Left ventricle myocardium inferior (tissue), 1 donor: Measurements from ENCODE around the gene MACF1. TPM values are rescaled to one million over a fixed set of nuclear protein-coding genes. Genes with fewer than 3 reads are reported as not detected.

Experiments used
- DNase-seq: peaks from one replicate; pipeline ENCODE4 v3.0.0-alpha.2; 2020
- H3K27ac ChIP-seq: fragments of 200-600 bp; replicated peaks from 2 replicates; pipeline ENCODE4 v1.8.0; 2021
- H3K27me3 ChIP-seq: fragments of 200-600 bp; 2 replicates; pipeline ENCODE4 v1.8.0; 2021; ENCODE audit warnings: low read depth
- H3K36me3 ChIP-seq: fragments of 200-600 bp; 2 replicates; pipeline ENCODE4 v1.8.0; 2021
- H3K4me1 ChIP-seq: fragments of 200-600 bp; 2 replicates; pipeline ENCODE4 v1.8.0; 2021
- H3K4me3 ChIP-seq: fragments of 200-600 bp; 2 replicates; pipeline ENCODE4 v1.8.0; 2021; ENCODE audit warnings: mild to moderate bottlenecking, moderate library complexity
- H3K9me3 ChIP-seq: fragments of 200-600 bp; replicated peaks from 2 replicates; pipeline ENCODE4 v1.8.0; 2021
- intact Hi-C: fragments of 100-400 bp; cut with micrococcal nuclease; formaldehyde crosslinking; loops from one replicate; pipeline ENCODE4 v1.11.0; 2022
- total RNA-seq: library from RNA; stranded (reverse); fragmentation: NEBNext Ultra II Directional; extraction: Animal tissue kit (Norgen Biotek cat#: 25700); gene quantifications from one replicate; pipeline ENCODE4 v1.2.1, GENCODE V29; 2021
- TF ChIP-seq, protein P1 (sequence below): fragments of 200-600 bp; IDR thresholded peaks from 2 replicates; pipeline ENCODE4 v1.8.0; 2021; ENCODE audit warnings: antibody characterized with exemption, mild to moderate bottlenecking, borderline replicate concordance
- donor health status: DM: no; HTN: yes; CAD: no; lungs with severe emphysema.

The MACF1 gene
- total RNA-seq, 1 donor from 2014 or later, result 181 TPM

DNA sequence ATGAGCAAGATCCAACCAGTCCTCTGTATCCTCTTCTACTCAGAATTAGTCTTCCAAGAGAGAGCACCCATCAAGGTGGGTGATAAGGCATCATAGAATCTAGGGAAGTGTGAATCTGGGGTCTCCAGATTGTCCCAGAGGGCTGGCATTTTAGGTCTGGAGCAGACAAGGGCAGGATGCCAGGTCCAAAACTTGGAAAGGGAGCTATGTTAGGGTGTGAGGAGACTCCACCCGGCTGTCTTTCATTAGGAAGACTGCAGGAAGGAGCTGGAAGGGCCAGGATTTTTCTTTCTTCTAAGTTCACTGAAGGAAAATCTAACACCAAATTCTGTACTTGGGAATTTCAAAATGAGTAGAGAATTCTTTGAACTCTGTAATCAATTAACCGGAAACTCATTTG, 200.9 kb downstream of the MACF1 start:
- TF ChIP-seq, protein P1, sequence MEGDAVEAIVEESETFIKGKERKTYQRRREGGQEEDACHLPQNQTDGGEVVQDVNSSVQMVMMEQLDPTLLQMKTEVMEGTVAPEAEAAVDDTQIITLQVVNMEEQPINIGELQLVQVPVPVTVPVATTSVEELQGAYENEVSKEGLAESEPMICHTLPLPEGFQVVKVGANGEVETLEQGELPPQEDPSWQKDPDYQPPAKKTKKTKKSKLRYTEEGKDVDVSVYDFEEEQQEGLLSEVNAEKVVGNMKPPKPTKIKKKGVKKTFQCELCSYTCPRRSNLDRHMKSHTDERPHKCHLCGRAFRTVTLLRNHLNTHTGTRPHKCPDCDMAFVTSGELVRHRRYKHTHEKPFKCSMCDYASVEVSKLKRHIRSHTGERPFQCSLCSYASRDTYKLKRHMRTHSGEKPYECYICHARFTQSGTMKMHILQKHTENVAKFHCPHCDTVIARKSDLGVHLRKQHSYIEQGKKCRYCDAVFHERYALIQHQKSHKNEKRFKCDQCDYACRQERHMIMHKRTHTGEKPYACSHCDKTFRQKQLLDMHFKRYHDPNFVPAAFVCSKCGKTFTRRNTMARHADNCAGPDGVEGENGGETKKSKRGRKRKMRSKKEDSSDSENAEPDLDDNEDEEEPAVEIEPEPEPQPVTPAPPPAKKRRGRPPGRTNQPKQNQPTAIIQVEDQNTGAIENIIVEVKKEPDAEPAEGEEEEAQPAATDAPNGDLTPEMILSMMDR, result no peak
- intact Hi-C loops, result no loop called here
- Histone ChIP-seq H3K27ac (peak overlapping the region; percentile 98), H3K4me3 (no peak overlapping the region), H3K9me3 (no peaks in the 10 kb centered on the region), H3K27me3 (no peaks in the 10 kb centered on the region), H3K4me1 (peaks cover 58% of the 10 kb centered on the region), H3K36me3 (no peaks in the 10 kb centered on the region)
- no peak for DNase-seq

DNA sequence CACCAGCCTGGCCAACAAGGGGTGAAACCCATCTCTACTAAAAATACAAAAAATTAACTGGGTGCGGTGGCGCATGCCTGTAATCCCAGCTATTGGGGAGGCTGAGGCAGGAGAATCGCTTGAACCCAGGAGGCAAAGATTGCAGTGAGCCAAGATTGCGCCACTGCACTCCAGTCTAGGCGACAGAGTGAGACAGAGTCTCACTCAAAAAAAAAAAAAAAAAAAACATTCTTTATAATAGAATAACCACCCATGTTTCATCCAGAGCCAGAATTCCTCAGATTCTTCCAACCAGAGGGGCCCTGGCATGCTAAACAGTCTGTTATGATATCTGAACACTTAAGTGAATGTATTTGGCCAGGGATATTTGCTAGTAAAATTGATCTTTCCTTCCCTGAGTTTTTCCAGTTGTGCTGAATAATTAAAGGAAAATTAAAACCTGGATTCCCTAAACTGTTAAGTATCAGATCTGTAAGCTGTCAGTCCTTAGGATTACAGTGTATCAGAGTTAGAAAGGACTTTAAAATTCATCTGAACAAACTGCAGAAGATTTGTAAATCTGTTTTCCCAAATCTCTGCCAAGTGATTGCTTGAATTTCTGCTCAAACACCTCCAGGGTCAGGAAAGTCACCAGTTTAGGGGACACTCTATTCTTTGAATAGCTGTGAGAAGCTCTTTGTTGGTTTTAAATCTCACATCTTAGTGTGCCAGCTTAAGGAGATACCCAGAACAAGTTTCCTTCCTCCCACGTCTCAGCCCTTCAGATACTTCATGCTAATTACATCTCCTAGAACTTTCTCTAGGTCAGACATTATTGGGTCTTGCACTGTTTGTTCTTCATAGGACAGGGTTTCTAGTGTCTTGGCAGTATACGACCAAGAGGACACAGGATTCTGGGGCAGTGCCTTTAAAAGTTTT, 202.3 kb downstream of the MACF1 start:
- intact Hi-C loops, result no loop called here
- H3K9me3 ChIP-seq, result no peaks in the 10 kb centered on the region
- H3K27ac ChIP-seq, result peak overlapping the region; percentile 98
- TF ChIP-seq, protein P1, result no peak
- peaks cover 73% of the 10 kb centered on the region for H3K4me1 ChIP-seq
- H3K4me3 ChIP-seq, result no peak overlapping the region
- no peaks in the 10 kb centered on the region for H3K27me3 ChIP-seq
- DNase-seq, result no peak
- H3K36me3 ChIP-seq, result no peaks in the 10 kb centered on the region

- intact Hi-C loops, result no loop called here
- Histone ChIP-seq H3K4me3 (peak overlapping the region; percentile 93), H3K4me1 (peaks cover 80% of the 10 kb centered on the region), H3K27me3 (no peaks in the 10 kb centered on the region), H3K9me3 (no peaks in the 10 kb centered on the region), H3K36me3 (no peaks in the 10 kb centered on the region), H3K27ac (peak overlapping the region; percentile 98)
- DNase-seq, result no peak
- TF ChIP-seq, protein P1, result no peak
Measured at GRCh38 chr1:39407510-39407895, 203.0 kb downstream of the MACF1 start.

DNA sequence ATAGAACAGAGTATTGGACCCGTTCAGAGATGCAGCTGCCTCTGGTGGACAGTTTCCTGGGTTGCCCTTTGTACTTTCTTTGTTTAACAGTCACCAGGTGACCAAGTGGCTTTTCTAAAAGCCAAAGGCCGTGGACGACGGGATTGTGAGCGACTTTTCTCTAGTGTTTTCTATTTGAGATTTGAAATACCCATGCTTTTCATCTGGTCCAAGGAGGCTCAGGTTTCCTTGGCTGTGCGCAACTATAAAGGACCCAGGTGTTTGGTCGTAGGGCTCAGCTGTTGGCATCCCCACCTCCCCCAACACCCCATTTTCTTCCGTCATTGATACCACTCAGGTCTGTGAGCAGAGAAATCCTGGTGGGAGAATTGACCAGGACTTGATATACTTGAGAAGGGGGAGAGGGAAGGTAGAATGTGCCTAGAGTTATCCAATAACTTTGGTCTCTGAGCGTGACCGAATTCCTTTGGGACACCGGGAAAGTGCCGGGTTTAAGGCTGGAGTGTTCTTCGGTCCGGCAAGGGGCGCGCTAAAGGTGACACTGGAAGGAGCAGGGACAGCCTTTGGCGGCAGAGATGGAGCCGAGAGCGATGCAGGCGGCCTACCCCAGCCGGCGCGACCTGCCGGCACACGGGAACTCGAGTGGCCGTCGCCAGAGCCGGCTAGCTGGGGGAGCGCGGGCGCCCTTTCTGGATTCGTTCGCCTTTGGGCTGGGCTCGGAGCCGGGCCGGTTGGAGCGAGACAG, 203.6 kb downstream of the MACF1 start:
- intact Hi-C loops, result no loop called here
- Histone ChIP-seq H3K4me1 (peaks cover 86% of the 10 kb centered on the region), H3K36me3 (no peaks in the 10 kb centered on the region)

DNA sequence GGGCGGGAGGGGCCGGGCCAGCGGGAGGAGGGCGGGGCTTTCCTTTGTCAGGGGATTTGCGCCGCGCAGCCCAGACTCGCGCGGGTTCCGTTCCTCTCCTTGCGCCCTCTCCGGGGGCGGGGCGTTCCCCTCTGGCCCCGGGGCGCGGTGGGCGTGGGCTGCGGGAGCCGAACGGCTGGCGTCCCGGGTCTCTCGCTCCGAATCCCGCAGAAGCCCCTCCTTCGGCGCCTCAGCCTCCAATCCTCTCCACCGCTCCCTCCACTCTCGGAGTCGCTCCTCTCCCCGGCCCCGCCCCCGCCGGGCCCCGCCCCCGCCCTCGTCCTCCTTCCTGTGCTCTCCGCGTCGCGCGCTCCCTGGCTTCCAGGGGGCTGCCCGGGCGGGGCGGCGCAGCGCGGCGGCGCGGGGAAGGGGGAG, 204.2 kb downstream of the MACF1 start:
- H3K4me3 ChIP-seq, result peak overlapping the region; percentile 93
- intact Hi-C loops, result no loop called here
- DNase-seq, result peak; percentile 97
- no peaks in the 10 kb centered on the region for H3K9me3 ChIP-seq
- no peaks in the 10 kb centered on the region for H3K36me3 ChIP-seq
- peaks cover 88% of the 10 kb centered on the region for H3K4me1 ChIP-seq
- H3K27me3 ChIP-seq, result no peaks in the 10 kb centered on the region
- peak overlapping the region; percentile 98 for H3K27ac ChIP-seq
- TF ChIP-seq, protein P1, result no peak

More for the DNA sequence above, 203.6 kb downstream of the MACF1 start:
- TF ChIP-seq, protein P1, result peak; percentile 18
- H3K4me3 ChIP-seq, result peak overlapping the region; percentile 93
- H3K27ac ChIP-seq, result peak overlapping the region; percentile 98
- DNase-seq, result no peak
- no peaks in the 10 kb centered on the region for H3K9me3 ChIP-seq
- no peaks in the 10 kb centered on the region for H3K27me3 ChIP-seq
